ENCODE data around the gene PLAAT1.

DNA sequence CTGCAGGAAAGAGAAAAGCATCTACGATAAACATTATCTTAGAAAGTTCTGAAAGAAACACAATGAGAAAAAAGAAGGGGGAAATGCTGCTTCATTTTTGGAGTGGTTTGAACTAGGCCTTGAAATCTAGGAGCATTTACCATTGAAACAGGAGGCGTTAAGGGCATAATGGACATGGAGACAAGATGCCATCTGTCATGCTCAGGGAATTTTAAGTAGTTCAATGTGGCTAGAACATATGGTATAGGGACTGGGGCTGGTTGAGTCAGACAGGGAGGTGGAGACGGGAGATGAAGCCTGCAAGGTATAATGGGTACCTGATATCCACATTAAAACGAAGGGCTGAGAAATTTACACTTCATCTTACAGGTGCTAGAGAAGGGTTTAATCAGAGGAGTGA lies 10.4 kb upstream of the PLAAT1 start:
- TF ChIP-seq, protein P1, sequence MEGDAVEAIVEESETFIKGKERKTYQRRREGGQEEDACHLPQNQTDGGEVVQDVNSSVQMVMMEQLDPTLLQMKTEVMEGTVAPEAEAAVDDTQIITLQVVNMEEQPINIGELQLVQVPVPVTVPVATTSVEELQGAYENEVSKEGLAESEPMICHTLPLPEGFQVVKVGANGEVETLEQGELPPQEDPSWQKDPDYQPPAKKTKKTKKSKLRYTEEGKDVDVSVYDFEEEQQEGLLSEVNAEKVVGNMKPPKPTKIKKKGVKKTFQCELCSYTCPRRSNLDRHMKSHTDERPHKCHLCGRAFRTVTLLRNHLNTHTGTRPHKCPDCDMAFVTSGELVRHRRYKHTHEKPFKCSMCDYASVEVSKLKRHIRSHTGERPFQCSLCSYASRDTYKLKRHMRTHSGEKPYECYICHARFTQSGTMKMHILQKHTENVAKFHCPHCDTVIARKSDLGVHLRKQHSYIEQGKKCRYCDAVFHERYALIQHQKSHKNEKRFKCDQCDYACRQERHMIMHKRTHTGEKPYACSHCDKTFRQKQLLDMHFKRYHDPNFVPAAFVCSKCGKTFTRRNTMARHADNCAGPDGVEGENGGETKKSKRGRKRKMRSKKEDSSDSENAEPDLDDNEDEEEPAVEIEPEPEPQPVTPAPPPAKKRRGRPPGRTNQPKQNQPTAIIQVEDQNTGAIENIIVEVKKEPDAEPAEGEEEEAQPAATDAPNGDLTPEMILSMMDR (IDR thresholded peaks at IDR 0.05 in 2 of 3, conservative IDR thresholded peaks at IDR 0.05 in 1 of 3; ENCODE audit: borderline replicate concordance in 1 of 3, insufficient read depth in 1 of 3, low read depth in 2 of 3, low read length in 2 of 3), result no peak
- TF ChIP-seq POLR2AphosphoS5 (IDR thresholded peaks at IDR 0.05; ENCODE audit: low read depth, low read length) (no peak), EZH2 (IDR thresholded peaks at IDR 0.05) (no peak), POLR2A (IDR thresholded peaks at IDR 0.05; ENCODE audit: borderline replicate concordance, extremely low read depth, insufficient read depth, insufficient read length) (no peak), CEBPB (IDR thresholded peaks at IDR 0.05; ENCODE audit: low read depth) (no peak), JUND (IDR thresholded peaks at IDR 0.05) (no peak), EZH2phosphoT487 (IDR thresholded peaks at IDR 0.05; ENCODE audit: borderline replicate concordance) (no peak), YY1 (IDR thresholded peaks at IDR 0.05; ENCODE audit: extremely low read depth, insufficient replicate concordance, low read depth, low read length) (no peak), ZFX (IDR thresholded peaks at IDR 0.05) (no peak), EGR1 (IDR thresholded peaks at IDR 0.05; ENCODE audit: low read depth) (no peak)
- TF ChIP-seq, protein P2, sequence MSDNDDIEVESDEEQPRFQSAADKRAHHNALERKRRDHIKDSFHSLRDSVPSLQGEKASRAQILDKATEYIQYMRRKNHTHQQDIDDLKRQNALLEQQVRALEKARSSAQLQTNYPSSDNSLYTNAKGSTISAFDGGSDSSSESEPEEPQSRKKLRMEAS (IDR thresholded peaks at IDR 0.05), result no peak
- TF ChIP-seq, protein P3, sequence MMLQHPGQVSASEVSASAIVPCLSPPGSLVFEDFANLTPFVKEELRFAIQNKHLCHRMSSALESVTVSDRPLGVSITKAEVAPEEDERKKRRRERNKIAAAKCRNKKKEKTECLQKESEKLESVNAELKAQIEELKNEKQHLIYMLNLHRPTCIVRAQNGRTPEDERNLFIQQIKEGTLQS (IDR thresholded peaks at IDR 0.05), result no peak
- TF ChIP-seq, protein P4, sequence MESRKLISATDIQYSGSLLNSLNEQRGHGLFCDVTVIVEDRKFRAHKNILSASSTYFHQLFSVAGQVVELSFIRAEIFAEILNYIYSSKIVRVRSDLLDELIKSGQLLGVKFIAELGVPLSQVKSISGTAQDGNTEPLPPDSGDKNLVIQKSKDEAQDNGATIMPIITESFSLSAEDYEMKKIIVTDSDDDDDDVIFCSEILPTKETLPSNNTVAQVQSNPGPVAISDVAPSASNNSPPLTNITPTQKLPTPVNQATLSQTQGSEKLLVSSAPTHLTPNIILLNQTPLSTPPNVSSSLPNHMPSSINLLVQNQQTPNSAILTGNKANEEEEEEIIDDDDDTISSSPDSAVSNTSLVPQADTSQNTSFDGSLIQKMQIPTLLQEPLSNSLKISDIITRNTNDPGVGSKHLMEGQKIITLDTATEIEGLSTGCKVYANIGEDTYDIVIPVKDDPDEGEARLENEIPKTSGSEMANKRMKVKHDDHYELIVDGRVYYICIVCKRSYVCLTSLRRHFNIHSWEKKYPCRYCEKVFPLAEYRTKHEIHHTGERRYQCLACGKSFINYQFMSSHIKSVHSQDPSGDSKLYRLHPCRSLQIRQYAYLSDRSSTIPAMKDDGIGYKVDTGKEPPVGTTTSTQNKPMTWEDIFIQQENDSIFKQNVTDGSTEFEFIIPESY (IDR thresholded peaks at IDR 0.05; ENCODE audit: extremely low read depth, insufficient replicate concordance, low read length), result no peak
